ENCODE measurements around the gene MYDGF. TPM values are rescaled to one million over a fixed set of nuclear protein-coding genes. Genes with fewer than 3 reads are reported as not detected.
A peak's percentile ranks its signal among the peaks of the same experiment; 100 is the strongest.

The MYDGF gene
- total and polyA plus RNA-seq, 4 donors: 85.1 to 222 (median 144) TPM

DNA sequence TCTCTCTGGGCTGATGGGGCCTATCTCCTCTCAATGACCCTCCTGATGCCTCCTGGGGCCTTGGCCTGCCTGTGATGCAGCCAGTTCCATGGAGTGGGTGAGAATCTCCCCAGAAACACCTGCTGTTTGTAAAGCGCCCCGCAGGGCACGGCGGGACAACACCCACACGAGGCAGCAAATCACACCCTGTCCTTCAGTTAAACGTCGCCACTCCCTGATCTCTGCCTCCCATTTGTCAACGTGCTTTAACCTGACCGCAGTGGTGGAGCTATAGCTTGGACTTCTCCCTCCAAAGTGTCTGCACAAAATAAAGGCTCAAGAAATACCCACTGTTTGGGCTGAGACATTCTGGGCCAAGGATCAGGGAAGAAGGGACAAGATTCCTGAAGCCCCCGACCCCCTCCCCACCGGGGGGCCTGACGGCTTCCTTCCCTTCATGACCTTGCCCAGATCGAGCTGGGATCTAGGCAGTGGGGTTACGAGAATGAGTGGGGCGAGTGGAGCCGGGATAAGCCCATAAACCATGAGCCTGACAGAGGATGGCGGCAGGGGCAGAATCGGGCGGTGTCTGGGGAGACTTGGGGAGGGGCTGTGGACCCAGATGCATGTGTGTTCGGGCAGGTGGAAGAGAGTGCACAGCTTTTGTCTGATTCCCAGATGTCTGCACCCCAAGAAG is 8.0 kb downstream of the MYDGF start:
- no peak overlapping the region for H3K9ac ChIP-seq (ENCODE audit: low read depth in 1 of 2, low read length in 2 of 2)
- H3K27ac ChIP-seq (ENCODE audit: low read depth in 1 of 2, low read length in 2 of 2): no peak overlapping the region
- TF ChIP-seq, protein P1, sequence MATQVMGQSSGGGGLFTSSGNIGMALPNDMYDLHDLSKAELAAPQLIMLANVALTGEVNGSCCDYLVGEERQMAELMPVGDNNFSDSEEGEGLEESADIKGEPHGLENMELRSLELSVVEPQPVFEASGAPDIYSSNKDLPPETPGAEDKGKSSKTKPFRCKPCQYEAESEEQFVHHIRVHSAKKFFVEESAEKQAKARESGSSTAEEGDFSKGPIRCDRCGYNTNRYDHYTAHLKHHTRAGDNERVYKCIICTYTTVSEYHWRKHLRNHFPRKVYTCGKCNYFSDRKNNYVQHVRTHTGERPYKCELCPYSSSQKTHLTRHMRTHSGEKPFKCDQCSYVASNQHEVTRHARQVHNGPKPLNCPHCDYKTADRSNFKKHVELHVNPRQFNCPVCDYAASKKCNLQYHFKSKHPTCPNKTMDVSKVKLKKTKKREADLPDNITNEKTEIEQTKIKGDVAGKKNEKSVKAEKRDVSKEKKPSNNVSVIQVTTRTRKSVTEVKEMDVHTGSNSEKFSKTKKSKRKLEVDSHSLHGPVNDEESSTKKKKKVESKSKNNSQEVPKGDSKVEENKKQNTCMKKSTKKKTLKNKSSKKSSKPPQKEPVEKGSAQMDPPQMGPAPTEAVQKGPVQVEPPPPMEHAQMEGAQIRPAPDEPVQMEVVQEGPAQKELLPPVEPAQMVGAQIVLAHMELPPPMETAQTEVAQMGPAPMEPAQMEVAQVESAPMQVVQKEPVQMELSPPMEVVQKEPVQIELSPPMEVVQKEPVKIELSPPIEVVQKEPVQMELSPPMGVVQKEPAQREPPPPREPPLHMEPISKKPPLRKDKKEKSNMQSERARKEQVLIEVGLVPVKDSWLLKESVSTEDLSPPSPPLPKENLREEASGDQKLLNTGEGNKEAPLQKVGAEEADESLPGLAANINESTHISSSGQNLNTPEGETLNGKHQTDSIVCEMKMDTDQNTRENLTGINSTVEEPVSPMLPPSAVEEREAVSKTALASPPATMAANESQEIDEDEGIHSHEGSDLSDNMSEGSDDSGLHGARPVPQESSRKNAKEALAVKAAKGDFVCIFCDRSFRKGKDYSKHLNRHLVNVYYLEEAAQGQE (IDR thresholded peaks at IDR 0.05): no peak
- H3K9me3 ChIP-seq (ENCODE audit: control insufficient read depth in 4 of 4, low read length in 3 of 4): no peaks in the 10 kb centered on the region
- H3K27me3 ChIP-seq (ENCODE audit: control insufficient read depth in 4 of 4, insufficient read depth in 4 of 4, low read length in 3 of 4): no peaks in the 10 kb centered on the region
- H3K36me3 ChIP-seq (ENCODE audit: control insufficient read depth in 4 of 4, insufficient read depth in 3 of 4, low read depth in 1 of 4, low read length in 3 of 4): peaks cover 18 to 51% (median 34%) of the 10 kb centered on the region in 4 donors
- peaks cover 0 to 12% (median 4%) of the 10 kb centered on the region in 4 donors for H3K4me1 ChIP-seq (ENCODE audit: control insufficient read depth in 4 of 4, insufficient read depth in 4 of 4, low read length in 3 of 4)
- no peak overlapping the region for H3K4me3 ChIP-seq (ENCODE audit: low read depth in 1 of 3, low read length in 3 of 3)
- no peak for DNase-seq (ENCODE audit: low spot score)
- WGBS: 79% methylated on average over 20 of the region's 20 CpGs

DNA sequence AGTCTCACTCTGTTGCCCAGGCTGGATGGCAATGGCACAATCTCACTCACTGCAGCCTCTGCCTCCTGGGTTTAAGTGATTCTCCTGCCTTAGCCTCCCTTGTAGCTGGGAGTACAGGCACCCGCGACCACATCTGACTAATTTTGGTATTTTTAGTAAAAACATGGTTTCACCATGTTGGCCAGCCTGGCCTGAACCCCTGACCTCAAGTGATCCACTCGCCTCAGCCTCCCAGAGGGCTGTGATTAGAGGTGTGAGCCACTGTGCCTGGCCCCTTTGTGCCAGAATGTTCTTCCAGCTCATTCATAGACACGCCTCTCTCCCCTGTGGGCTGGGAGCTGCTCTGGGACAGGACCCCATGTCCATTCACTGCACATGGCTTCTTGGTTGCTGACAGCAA is 9.1 kb downstream of the MYDGF start:
- Histone ChIP-seq H3K9me3 (ENCODE audit: control insufficient read depth in 4 of 4, low read length in 3 of 4) (no peaks in the 10 kb centered on the region), H3K4me1 (ENCODE audit: control insufficient read depth in 4 of 4, insufficient read depth in 4 of 4, low read length in 3 of 4) (peaks cover 0 to 13% (median 4%) of the 10 kb centered on the region in 4 donors), H3K27ac (ENCODE audit: low read depth in 1 of 2, low read length in 2 of 2) (peak overlapping the region in 1 of 2 donors; percentile 11), H3K9ac (ENCODE audit: low read depth in 1 of 2, low read length in 2 of 2) (no peak overlapping the region), H3K27me3 (ENCODE audit: control insufficient read depth in 4 of 4, insufficient read depth in 4 of 4, low read length in 3 of 4) (no peaks in the 10 kb centered on the region), H3K4me3 (ENCODE audit: low read depth in 1 of 3, low read length in 3 of 3) (no peak overlapping the region), H3K36me3 (ENCODE audit: control insufficient read depth in 4 of 4, insufficient read depth in 3 of 4, low read depth in 1 of 4, low read length in 3 of 4) (peaks cover 19 to 48% (median 30%) of the 10 kb centered on the region in 4 donors)
- DNase-seq (ENCODE audit: low spot score): no peak
- TF ChIP-seq, protein P2, sequence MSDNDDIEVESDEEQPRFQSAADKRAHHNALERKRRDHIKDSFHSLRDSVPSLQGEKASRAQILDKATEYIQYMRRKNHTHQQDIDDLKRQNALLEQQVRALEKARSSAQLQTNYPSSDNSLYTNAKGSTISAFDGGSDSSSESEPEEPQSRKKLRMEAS (IDR thresholded peaks at IDR 0.05): no peak
- no peak for TF ChIP-seq EGR1 (IDR thresholded peaks at IDR 0.05; ENCODE audit: low read depth in 2 of 2)
- TF ChIP-seq, protein P1 (IDR thresholded peaks at IDR 0.05): no peak
- TF ChIP-seq, protein P3, sequence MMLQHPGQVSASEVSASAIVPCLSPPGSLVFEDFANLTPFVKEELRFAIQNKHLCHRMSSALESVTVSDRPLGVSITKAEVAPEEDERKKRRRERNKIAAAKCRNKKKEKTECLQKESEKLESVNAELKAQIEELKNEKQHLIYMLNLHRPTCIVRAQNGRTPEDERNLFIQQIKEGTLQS (IDR thresholded peaks at IDR 0.05): no peak
- TF ChIP-seq, protein P4, sequence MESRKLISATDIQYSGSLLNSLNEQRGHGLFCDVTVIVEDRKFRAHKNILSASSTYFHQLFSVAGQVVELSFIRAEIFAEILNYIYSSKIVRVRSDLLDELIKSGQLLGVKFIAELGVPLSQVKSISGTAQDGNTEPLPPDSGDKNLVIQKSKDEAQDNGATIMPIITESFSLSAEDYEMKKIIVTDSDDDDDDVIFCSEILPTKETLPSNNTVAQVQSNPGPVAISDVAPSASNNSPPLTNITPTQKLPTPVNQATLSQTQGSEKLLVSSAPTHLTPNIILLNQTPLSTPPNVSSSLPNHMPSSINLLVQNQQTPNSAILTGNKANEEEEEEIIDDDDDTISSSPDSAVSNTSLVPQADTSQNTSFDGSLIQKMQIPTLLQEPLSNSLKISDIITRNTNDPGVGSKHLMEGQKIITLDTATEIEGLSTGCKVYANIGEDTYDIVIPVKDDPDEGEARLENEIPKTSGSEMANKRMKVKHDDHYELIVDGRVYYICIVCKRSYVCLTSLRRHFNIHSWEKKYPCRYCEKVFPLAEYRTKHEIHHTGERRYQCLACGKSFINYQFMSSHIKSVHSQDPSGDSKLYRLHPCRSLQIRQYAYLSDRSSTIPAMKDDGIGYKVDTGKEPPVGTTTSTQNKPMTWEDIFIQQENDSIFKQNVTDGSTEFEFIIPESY (IDR thresholded peaks at IDR 0.05): no peak
- no peak for TF ChIP-seq SP1 (IDR thresholded peaks at IDR 0.05)
- WGBS: 73% methylated on average over 4 of the region's 4 CpGs

Measured in liver (tissue), 9 donors.